H1 (cell line): Measurements from ENCODE around the gene BBIP1.

Source experiments
- CTCF ChIP-seq, 3 experiments: IDR thresholded peaks; 1 replicate in 2 of 3; 2 replicates in 1 of 3; pipeline versions ENCODE4 v1.5.1 to v1.6.1; 2011; ENCODE audit warnings: low read length in 3 of 3, mild to moderate bottlenecking in 3 of 3, inconsistent platforms in 2 of 3, low read depth in 1 of 3, moderate library complexity in 1 of 3; ENCODE audit not compliant: insufficient read depth in 1 of 3; ENCODE audit errors: control extremely low read depth in 1 of 3
- EZH2 ChIP-seq: fragments of 200-600 bp; sonication (generic); IDR thresholded peaks from 2 replicates; pipeline ENCODE4 v1.7.1; 2012; ENCODE audit warnings: low read depth, mild to moderate bottlenecking, moderate library complexity, low read length, inconsistent platforms; ENCODE audit not compliant: severe bottlenecking
- JUND ChIP-seq: IDR thresholded peaks from 2 replicates; pipeline ENCODE4 v1.6.1; 2011; ENCODE audit warnings: mild to moderate bottlenecking, improper control_type of control experiment, low read length
- KDM5A ChIP-seq: fragments of 200-600 bp; IDR thresholded peaks from 2 replicates; pipeline ENCODE4 v1.7.1; 2012; ENCODE audit warnings: mild to moderate bottlenecking, low read length, inconsistent platforms, mixed read lengths
- POLR2A ChIP-seq, 2 experiments: IDR thresholded peaks; 1 replicate in 1 of 2; 2 replicates in 1 of 2; pipeline ENCODE4 v1.6.1; 2011; ENCODE audit warnings: low read depth in 2 of 2, low read length in 2 of 2, mild to moderate bottlenecking in 2 of 2; ENCODE audit errors: control extremely low read depth in 1 of 2
- POLR2AphosphoS5 ChIP-seq: IDR thresholded peaks from 2 replicates; pipeline ENCODE4 v1.6.1; 2011; ENCODE audit warnings: low read depth, low read length
- SIN3A ChIP-seq, 2 experiments: IDR thresholded peaks in 1 of 2; conservative IDR thresholded peaks in 1 of 2; 2 replicates each; pipeline ENCODE4 v1.6.1; 2011 to 2012; ENCODE audit warnings: low read length in 2 of 2, improper control_type of control experiment in 1 of 2, low read depth in 1 of 2, mild to moderate bottlenecking in 1 of 2
- TAF1 ChIP-seq: IDR thresholded peaks from 2 replicates; pipeline ENCODE4 v1.6.1; 2011; ENCODE audit warnings: mild to moderate bottlenecking, low read depth, low read length
- YY1 ChIP-seq: IDR thresholded peaks from 2 replicates; pipeline ENCODE4 v1.6.1; 2011; ENCODE audit warnings: low read depth, mild to moderate bottlenecking, low read length
- ZNF274 ChIP-seq: IDR thresholded peaks from 2 replicates; pipeline ENCODE4 v1.7.0; 2012; ENCODE audit warnings: low read length, borderline replicate concordance; ENCODE audit errors: extremely low read depth

- TF ChIP-seq YY1 (no peak), SIN3A (conservative IDR thresholded peaks at IDR 0.05 in 1 of 2, IDR thresholded peaks at IDR 0.05 in 1 of 2; ENCODE audit: low read depth in 1 of 2, low read length in 2 of 2) (no peak), TAF1 (no peak), CTCF (IDR thresholded peaks at IDR 0.05; ENCODE audit: control extremely low read depth in 1 of 3, insufficient read depth in 1 of 3, low read depth in 1 of 3, low read length in 3 of 3) (no peak), JUND (no peak), KDM5A (no peak), EZH2 (no peak), POLR2AphosphoS5 (no peak), POLR2A (IDR thresholded peaks at IDR 0.05; ENCODE audit: control extremely low read depth in 1 of 2, low read depth in 2 of 2, low read length in 2 of 2) (no peak), ZNF274 (no peak)
Measured at GRCh38 chr10:110936757-110937156, 17.8 kb upstream of the BBIP1 start.
